GM19023 (cell line): ENCODE measurements around the gene ACAD10.
"Not testable (repeated sequence)": the region's sequence is repeated elsewhere in the genome, so short reads cannot be mapped to it uniquely, and the experiment has no call there.

Experiments
- ATAC-seq: cut with Tn5 transposase; IDR thresholded peaks from one replicate; pipeline ENCODE4 v1.9.1; 2021; ENCODE audit warnings: mild to moderate bottlenecking, moderate library complexity; ENCODE audit not compliant: unreplicated experiment

The ACAD10 gene

DNA sequence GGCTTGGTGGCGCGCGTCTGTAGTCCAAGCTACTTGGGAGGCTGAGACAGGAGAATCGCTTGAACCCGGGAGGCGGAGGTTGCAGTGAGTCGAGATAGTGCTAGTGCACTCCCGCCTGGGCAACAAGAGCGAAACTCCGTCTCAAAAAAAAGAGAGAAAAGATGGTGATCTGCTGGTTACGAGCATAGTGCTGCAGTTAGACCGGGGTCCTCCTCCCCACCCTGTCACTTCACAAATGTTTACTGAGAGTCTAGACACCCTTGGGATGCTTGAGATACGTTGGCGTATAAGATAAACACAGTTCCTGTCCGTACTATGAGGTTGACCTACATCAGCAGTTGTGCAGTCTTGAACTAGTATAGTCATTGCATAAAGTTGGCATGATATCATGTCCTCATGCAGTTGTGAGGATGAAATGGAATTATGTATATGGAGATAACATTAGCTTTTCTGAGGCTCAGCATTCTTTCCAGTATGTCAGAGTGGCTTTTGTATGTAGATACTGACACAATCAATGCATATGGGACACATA, 787 bp downstream of the ACAD10 start:
- ATAC-seq, result no peak

DNA sequence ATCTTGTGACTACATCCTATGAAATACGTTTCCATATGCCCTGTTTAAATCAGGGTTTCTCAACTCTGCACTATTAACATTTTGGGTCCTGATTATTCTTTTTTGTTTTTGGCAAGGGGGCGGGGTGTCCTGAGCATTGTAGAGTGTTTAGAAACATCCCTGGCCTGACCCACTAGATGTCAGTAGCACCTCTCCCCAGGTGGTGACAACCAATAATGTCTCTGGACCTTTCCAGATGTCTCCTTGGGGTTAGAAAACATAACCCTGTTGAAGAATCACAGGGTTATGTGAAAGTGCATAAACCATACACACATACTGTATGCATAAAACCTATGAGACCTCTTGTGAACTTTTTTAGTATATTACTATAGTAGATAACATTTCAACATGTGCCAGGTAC, 1.4 kb downstream of the ACAD10 start:
- ATAC-seq, result no peak

DNA sequence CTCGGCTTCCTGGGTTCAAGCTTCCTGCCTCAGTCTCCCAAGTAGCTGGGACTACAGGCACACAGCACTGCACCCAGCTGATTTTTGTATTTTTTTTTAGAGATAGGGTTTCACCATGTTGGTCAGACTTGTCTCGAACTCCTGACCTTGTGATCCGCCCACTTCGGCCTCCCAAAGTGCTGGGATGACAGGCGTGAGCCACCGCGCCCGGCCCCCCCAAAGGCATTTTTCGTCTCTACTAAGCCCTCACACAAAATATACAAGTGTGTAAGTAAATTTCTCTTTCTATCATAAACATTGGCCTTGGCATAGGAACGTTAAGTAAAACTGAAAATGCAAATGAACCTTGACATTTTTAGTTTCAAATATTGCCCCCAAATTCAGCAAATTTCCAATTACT, 2.1 kb downstream of the ACAD10 start:
- no peak for ATAC-seq

DNA sequence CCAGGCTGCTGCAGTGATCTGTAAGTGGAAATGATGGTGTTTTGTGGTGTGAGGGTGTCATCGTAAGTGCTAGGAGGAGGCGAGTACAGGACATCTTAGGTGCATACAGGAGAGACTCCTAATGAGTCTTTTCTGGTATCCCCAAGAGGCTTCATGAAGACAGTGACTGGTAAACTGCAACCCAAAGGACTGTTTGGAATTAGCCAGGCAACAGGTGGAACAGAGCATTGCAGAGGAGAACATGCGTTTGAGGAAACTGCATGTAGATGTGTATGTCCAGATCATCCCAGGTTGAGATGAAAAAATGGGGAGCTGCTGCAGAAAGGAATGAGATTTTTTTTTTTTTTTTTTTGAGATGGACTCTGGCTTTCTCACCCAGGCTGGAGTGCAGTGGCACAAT, 5.4 kb downstream of the ACAD10 start:
- no peak for ATAC-seq

DNA sequence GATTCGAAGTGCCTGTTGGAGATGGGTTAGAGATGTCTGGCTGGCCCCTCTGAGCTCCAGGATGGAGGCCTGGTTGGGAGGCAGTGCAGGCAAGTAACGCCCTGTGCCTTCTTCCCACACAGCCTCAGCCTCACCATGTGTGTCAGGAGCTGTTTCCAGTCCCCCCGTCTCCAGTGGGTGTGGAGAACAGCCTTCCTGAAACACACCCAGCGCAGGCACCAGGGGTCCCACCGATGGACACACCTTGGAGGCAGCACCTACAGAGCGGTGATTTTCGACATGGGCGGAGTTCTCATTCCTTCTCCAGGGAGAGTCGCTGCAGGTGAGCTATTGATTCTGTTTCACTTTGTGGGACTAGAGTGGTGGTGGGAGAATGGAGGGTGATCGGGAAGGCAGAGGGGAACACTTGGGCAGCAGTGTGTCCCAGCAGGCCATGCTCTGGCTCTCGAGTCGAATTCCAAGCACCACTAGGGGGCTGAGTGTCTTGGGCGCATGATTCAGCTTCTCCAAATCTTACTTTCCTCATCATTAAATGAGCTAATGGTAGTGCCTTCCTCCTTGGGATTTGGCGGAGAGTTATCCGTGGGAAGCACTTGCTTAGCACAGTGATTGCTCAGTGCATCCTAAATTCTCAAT, 6.8 kb downstream of the ACAD10 start:
- no peak for ATAC-seq

DNA sequence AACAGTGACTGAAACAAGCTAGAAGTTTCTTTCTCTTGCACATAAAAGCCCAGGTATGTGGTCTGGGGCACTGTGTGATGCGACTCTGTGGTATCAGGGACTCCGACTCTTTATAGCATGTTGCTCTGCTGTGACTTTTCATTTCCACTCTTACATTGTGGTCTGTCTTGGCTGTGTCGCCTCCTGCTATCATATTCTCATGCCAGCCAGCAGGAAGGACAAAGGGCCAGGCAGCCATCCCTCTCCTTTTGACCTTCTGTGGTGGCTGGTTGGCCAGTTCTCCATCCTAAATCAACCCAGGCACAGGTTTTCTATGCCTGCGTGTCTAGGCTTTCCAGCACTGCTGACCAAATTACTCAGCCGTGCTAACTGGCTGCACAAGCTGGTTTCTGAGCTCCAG, 8.0 kb downstream of the ACAD10 start:
- no peak for ATAC-seq

- no peak for ATAC-seq
Observed at GRCh38 chr12:111699962-111700361, 14.1 kb downstream of the ACAD10 start.

GRCh38 chr12:111705672-111706071, 19.8 kb downstream of the ACAD10 start:
- ATAC-seq, result no peak

GRCh38 chr12:111706145-111706544, 20.3 kb downstream of the ACAD10 start:
- ATAC-seq, result no peak

DNA sequence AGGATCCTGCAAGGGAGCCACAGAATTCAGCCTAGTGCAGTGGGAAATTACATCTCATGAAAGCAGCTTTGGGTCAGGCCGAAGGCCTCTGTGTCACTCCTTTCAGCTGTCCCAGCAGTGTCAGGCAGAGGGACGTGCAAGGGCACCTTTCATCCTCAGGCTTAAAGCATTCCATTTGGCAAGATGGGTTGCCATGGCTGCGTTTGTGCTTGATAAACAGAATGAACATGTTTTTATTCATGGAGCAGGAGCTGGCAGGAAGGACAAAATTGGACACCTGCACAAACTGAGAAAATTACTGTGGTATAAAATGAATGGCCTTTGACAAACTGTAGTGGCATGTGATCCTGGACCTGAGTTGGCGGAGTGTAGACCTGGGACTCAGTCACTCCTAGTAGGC, 29.4 kb downstream of the ACAD10 start:
- ATAC-seq, result no peak

- ATAC-seq, result not testable (repeated sequence)
Observed at GRCh38 chr12:111719316-111719715, 33.5 kb downstream of the ACAD10 start.

- no peak for ATAC-seq
Observed at GRCh38 chr12:111720457-111720856, 34.6 kb downstream of the ACAD10 start.

GRCh38 chr12:111723646-111724360, 38.0 kb downstream of the ACAD10 start:
- not testable (repeated sequence) for ATAC-seq

GRCh38 chr12:111728795-111729194, 42.9 kb downstream of the ACAD10 start:
- ATAC-seq, result no peak

DNA sequence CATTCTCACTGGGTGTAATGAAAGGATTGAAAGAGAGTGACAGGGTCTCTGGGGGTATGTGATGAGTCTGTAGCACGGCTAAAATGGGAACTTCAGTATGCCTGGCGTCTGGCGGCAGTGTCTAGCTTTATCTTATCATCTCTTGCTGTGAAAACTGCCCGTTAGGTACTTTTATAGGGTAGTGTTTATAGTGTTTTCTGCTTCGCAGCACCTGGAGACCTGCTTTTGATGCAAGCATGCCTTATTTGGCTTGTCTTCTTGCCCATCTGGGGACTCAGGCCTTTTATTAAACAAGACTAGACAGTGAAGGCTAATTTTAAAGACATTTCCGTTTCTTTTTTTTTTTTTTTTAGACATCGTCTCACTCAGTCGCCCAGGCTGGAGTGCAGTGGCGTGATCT, 44.6 kb downstream of the ACAD10 start:
- ATAC-seq, result no peak

GRCh38 chr12:111732786-111733185, 46.9 kb downstream of the ACAD10 start:
- ATAC-seq, result no peak

GRCh38 chr12:111733340-111733915, 47.6 kb downstream of the ACAD10 start:
- no peak for ATAC-seq

DNA sequence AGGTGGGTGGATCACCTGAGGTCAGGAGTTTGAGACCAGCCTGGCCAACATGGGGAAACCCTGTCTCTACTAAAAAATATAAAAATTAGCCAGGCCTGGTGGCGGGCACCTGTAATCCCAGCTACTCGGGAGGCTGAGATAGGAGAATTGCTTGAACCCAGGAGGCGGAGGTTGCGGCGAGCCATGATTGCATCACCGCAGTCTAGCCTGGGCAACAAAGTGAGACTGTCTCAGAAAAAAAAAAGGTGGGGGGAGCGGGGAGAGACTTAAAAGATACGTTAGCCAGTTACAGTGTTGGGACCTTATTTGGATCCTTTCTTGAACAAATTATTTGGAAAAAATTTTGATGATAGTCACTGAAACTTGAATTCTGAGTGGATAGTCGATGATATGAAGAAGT, 53.7 kb downstream of the ACAD10 start:
- not testable (repeated sequence) for ATAC-seq

DNA sequence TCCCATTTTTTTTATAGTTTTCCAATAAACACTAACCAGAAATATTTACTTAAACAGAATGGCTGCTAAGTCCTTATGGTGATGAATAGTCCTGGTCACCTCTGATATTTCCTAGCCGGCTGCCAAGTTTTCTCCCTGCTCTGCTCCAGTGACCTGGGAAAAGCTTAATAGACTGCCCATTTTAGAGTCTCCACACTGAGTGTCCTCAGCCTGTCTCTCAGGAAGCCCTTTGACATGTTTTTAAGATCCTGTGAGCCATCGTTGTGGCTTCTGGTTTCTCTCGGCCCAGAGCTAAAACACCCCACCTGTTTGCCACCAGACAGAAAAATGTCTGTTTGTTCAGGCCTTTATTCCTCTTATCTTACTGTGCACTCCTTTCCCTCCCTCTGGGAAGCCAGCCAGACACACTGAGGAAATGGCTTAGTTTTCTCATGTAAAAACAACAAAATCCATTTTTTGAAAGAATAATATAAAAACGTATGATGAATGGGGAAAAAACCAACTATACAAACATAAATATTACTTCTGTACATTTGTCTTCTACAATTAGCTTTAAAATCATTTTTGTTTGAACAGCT, 55.5 kb downstream of the ACAD10 start:
- ATAC-seq, result no peak

DNA sequence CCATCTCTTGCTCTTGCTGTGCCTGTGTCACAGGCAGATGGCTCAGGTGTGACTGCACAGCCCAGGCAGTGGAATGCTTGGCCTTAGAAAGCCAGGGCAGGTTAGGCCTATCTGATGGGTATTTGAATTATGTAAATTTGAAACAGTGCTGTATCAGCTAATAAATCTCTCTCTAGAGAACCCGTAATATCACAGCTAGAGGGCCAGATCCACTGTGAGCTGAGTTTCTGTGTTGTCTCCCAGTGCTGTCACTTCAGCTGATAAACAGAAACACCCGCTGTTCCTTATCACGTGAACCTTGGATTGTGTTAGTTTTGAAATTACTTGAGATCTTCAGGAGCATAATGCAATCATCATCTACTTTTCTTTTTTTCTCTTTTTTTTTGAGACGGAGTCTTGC, 59.4 kb downstream of the ACAD10 start:
- ATAC-seq, result no peak

GRCh38 chr12:111747333-111747732, 61.5 kb downstream of the ACAD10 start:
- no peak for ATAC-seq
